B cell (primary cell): ENCODE results near the gene TRABD. TPM values are rescaled to one million over a fixed set of nuclear protein-coding genes. Genes with fewer than 3 reads are reported as not detected.

Source experiments
- ATAC-seq: fragments of 200-7000 bp; cut with Tn5 transposase; one replicate; pipeline ENCODE4 v1.10.0; 2021; ENCODE audit warnings: low read depth, mild to moderate bottlenecking, moderate number of reproducible peaks, moderate library complexity
- CTCF ChIA-PET: fragments of 350-600 bp; sonication (Branson Sonifier 250); formaldehyde crosslinking; loops from one replicate; lab custom pipeline; 2021; ENCODE audit warnings: antibody characterized with exemption, inconsistent platforms; lab: Charles Lee
- POLR2A ChIA-PET: fragments of 350-600 bp; sonication (Branson Sonifier 250); formaldehyde crosslinking; loops from one replicate; lab custom pipeline; 2021; ENCODE audit warnings: antibody characterized with exemption; lab: Charles Lee
- DNase-seq: peaks from one replicate; pipeline ENCODE4 v3.0.0; 2013
- H2AFZ ChIP-seq: 2 replicates; pipeline ENCODE4 v1.6.1; 2012; ENCODE audit warnings: mild to moderate bottlenecking, low read depth, low read length; ENCODE audit not compliant: insufficient read depth, poor library complexity, severe bottlenecking
- H3K27ac ChIP-seq, 2 donors: 1 replicate in 1 of 2; 2 replicates in 1 of 2; pipeline ENCODE4 v1.5.1; 2012 to 2013; ENCODE audit warnings: low read length in 2 of 2, mild to moderate bottlenecking in 2 of 2, moderate library complexity in 1 of 2
- H3K27me3 ChIP-seq, 4 experiments: fragments of 200-600 bp in 1 of 4; sonication (generic) in 1 of 4; replicated peaks in 1 of 4; 1 replicate in 2 of 4; 2 replicates in 2 of 4; pipeline versions ENCODE4 v1.6.1 to v1.7.0; 2013 to 2016; ENCODE audit warnings: low read length in 3 of 4, mild to moderate bottlenecking in 2 of 4, mixed read lengths in 1 of 4, moderate library complexity in 1 of 4; ENCODE audit not compliant: insufficient read depth in 4 of 4, control insufficient read depth in 3 of 4; ENCODE audit errors: control extremely low read depth in 1 of 4
- H3K36me3 ChIP-seq, 2 experiments: replicated peaks in 1 of 2; 1 replicate in 1 of 2; 2 replicates in 1 of 2; pipeline versions ENCODE4 v1.6.1 to v1.7.1; 2013; ENCODE audit warnings: low read length in 1 of 2; ENCODE audit not compliant: insufficient read depth in 2 of 2, control insufficient read depth in 1 of 2; ENCODE audit errors: control extremely low read depth in 1 of 2, extremely low read depth in 1 of 2
- H3K4me1 ChIP-seq, 2 donors: fragments of 200-600 bp in 1 of 2; sonication (generic) in 1 of 2; 1 replicate in 1 of 2; 2 replicates in 1 of 2; pipeline versions ENCODE4 v1.5.1 to v1.6.1; 2013 to 2017; ENCODE audit warnings: low read length in 2 of 2; ENCODE audit not compliant: control insufficient read depth in 2 of 2, insufficient read depth in 2 of 2
- H3K4me2 ChIP-seq: replicated peaks from 2 replicates; pipeline ENCODE3; 2012; ENCODE audit warnings: mild to moderate bottlenecking, low read depth, low read length; ENCODE audit not compliant: poor library complexity, severe bottlenecking
- H3K4me3 ChIP-seq, 5 experiments: fragments of 200-600 bp in 1 of 5; sonication (generic) in 1 of 5; 1 replicate in 3 of 5; 2 replicates in 2 of 5; pipeline versions ENCODE4 v1.5.1 to v1.7.0; 2011 to 2016; ENCODE audit warnings: low read length in 4 of 5, mild to moderate bottlenecking in 4 of 5, low read depth in 2 of 5, control low read depth in 1 of 5, moderate library complexity in 1 of 5; ENCODE audit not compliant: insufficient read depth in 1 of 5; ENCODE audit errors: control extremely low read depth in 1 of 5, extremely low read depth in 1 of 5
- H3K79me2 ChIP-seq: fragments of 200-600 bp; sonication (generic); one replicate; pipeline ENCODE4 v1.6.0; 2016; ENCODE audit warnings: low read length; ENCODE audit not compliant: control insufficient read depth, insufficient read depth
- H3K9ac ChIP-seq: fragments of 200-600 bp; sonication (generic); 2 replicates; pipeline ENCODE4 v1.6.1; 2017; ENCODE audit warnings: mild to moderate bottlenecking, low read length, moderate library complexity
- H3K9me3 ChIP-seq, 3 donors: one replicate each; pipeline versions ENCODE4 v1.6.1 to v1.7.1; 2013; ENCODE audit warnings: low read length in 2 of 3; ENCODE audit not compliant: control insufficient read depth in 2 of 3, insufficient read depth in 1 of 3; ENCODE audit errors: control extremely low read depth in 1 of 3
- H4K20me1 ChIP-seq: 2 replicates; pipeline ENCODE4 v1.6.0; 2012; ENCODE audit warnings: mild to moderate bottlenecking, low read length; ENCODE audit not compliant: insufficient read depth, control insufficient read depth, poor library complexity, severe bottlenecking
- H3K27ac Mint-ChIP-seq: one replicate; pipeline ENCODE4 v1.8.0; 2021; ENCODE audit warnings: mixed read lengths
- H3K27me3 Mint-ChIP-seq: one replicate; pipeline ENCODE4 v1.8.0; 2021; ENCODE audit warnings: mixed read lengths
- H3K4me1 Mint-ChIP-seq: one replicate; pipeline ENCODE4 v1.8.0; 2021; ENCODE audit warnings: mixed read lengths
- H3K4me3 Mint-ChIP-seq: one replicate; pipeline ENCODE4 v1.8.0; 2021; ENCODE audit warnings: mixed read lengths
- H3K9me3 Mint-ChIP-seq: one replicate; pipeline ENCODE4 v1.8.0; 2022; ENCODE audit warnings: mixed read lengths; ENCODE audit not compliant: insufficient read depth
- CTCF ChIP-seq: fragments of 200-600 bp; IDR thresholded peaks from one replicate; pipeline ENCODE4 v1.8.0; 2022; ENCODE audit warnings: antibody characterized with exemption, mild to moderate bottlenecking
- EZH2 ChIP-seq: IDR thresholded peaks from 2 replicates; pipeline ENCODE4 v1.6.1; 2012; ENCODE audit warnings: borderline replicate concordance, low read depth, mild to moderate bottlenecking, moderate library complexity, low read length; ENCODE audit not compliant: insufficient read depth, poor library complexity, severe bottlenecking
- WGBS: methylation state at CpG from one replicate; pipeline ENCODE4 v1.1.5; 2013; ENCODE audit warnings: missing lambda C conversion rate; ENCODE audit not compliant: insufficient coverage; 5-methylcytosine and 5-hydroxymethylcytosine counted together
- intact Hi-C: fragments of 100-400 bp; cut with micrococcal nuclease; formaldehyde crosslinking; loops from one replicate; pipeline ENCODE4 v1.10.0; 2022
- polyA plus RNA-seq: library from polyadenylated mRNA; depleted of rRNA; stranded (reverse); fragments of >200 nt; gene quantifications from 2 replicates; pipeline ENCODE4 v1.2.3, GENCODE V29; 2012
- total RNA-seq, 2 donors: library from RNA; stranded (reverse); fragments of 120-200 nt in 1 of 2; gene quantifications; 1 replicate in 1 of 2; 2 replicates in 1 of 2; pipeline versions ENCODE4 v1.2.3 to v1.2.4, GENCODE V29; 2013 to 2022

Gene TRABD
- total and polyA plus RNA-seq, 2 donors (not counting 1 experiment from before 2014, with no cell fraction given), result 164 to 200 TPM

- no peak overlapping the region for H3K9ac ChIP-seq
- H3K27me3 ChIP-seq, result no peaks in the 10 kb centered on the region
- peak overlapping the region; percentile 26 for H3K4me2 ChIP-seq
- H3K4me3 ChIP-seq, result no peak overlapping the region
- no peak overlapping the region for H3K27ac ChIP-seq
- Mint-ChIP-seq H3K4me1 (peaks cover 41% of the 10 kb centered on the region), H3K4me3 (peak overlapping the region; percentile 49), H3K27me3 (no peaks in the 10 kb centered on the region), H3K27ac (peak overlapping the region; percentile 80), H3K9me3 (no peaks in the 10 kb centered on the region)
- peaks cover 44% of the 10 kb centered on the region for H3K79me2 ChIP-seq
- ChIA-PET POLR2A (interaction anchor here (4.5 kb wide), 1 partner anchor 17 kb away, joined by 43 read pairs; no protein-coding TSS in a partner anchor), CTCF (interaction anchor here (0.7 to 5.2 kb wide), 10 partner anchors 16 to 277 kb away, joined by 3 to 75 read pairs (median 3); partner anchors contain the start of genes HDAC10 and PANX2)
- TF ChIP-seq EZH2, result no peak
- TF ChIP-seq CTCF, result no peak
- H3K9me3 ChIP-seq, result no peaks in the 10 kb centered on the region
- H4K20me1 ChIP-seq, result peaks cover 65% of the 10 kb centered on the region
- no peak overlapping the region for H2AFZ ChIP-seq
- 16% methylated on average over 22 of the region's 23 CpGs for WGBS
- H3K4me1 ChIP-seq, result peaks cover 15 to 26% of the 10 kb centered on the region in 2 donors
- DNase-seq (peak; percentile 68), ATAC-seq (peak; percentile 86)
- intact Hi-C loops, result loop anchor here (5.0 to 10.0 kb wide), 2 partner anchors 280 to 443 kb away; no protein-coding TSS in a partner anchor
- peaks cover 8 to 45% of the 10 kb centered on the region in 2 experiments for H3K36me3 ChIP-seq
Measured at GRCh38 chr22:50207383-50208140, 21.8 kb downstream of the TRABD start.
